Hematopoietic multipotent progenitor cell treated with erythropoietin and hydrocortisone succinate and interleukin-3 and kit ligand, for 8 days (in vitro differentiated cells): ENCODE measurements around the gene BLTP3A.
A peak's percentile ranks its signal among the peaks of the same experiment; 100 is the strongest.
"Not testable (repeated sequence)": the region's sequence is repeated elsewhere in the genome, so short reads cannot be mapped to it uniquely, and the experiment has no call there.

Experiments
- DNase-seq: peaks from one replicate; pipeline ENCODE4 v3.0.0-alpha.2; 2015

Gene BLTP3A

DNA sequence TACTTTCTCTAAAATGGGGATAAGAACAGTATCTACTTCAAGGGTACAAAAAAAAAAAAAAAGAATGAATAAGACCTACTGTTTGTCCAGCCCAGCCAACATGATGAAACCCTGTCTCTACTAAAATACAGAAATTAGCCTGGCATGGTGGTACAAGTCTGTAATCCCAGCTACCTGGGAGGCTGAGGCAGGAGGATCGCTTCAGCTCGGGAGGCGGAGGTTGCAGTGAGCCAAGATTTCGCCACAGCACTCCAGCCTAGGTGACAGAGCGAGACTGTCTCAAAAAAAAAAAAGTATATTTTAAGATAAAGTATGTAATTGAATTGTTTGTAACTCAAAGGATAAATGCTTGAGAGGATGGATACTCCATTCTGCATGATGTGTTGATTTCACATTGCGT, 2.0 kb downstream of the BLTP3A start:
- DNase-seq, result no peak

DNA sequence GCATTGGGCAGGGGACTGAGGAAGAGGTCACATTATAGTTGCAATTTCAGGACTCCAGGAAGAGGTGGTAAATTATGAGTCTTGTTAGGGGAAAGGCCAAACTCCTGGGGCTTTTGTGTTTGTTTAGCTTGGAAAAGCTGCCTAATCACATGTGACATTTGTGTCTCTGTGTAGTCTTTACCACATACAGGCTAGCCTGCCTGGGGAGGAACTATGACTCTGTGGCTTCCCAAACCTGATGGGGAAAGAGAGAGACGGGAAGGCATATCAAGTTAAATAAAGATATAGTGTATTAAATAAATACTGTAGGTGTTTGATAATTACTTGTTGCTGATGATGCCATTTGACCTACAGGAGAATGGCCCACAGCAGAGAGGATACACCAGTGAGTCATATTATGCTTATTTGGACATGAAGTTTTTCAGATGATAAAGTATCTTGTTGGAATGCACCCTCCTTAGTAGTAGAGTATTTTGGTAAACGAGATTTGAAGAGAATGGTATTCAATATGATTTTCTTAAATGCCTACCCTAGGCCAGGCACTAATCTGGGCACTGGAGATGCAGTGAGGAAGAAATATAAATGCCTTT, 4.0 kb downstream of the BLTP3A start:
- DNase-seq, result no peak

DNA sequence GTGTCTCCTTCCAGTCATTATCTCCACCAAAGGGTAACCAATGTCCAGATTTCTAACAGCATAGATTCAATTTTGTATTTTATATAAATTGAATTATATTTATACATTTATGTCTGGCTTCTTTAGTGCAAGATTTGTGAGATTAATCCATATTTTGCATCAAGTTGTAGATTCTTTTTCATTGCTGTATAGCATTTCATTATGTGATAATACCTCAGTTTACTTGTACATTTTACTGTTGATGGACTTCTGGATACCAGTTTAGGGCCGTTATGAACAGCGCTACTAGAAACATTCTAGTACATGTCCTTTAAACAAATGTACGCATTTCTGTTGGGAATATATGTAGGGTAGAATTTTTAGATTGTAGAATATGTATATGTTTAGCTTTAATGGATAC, 6.2 kb downstream of the BLTP3A start:
- no peak for DNase-seq

DNA sequence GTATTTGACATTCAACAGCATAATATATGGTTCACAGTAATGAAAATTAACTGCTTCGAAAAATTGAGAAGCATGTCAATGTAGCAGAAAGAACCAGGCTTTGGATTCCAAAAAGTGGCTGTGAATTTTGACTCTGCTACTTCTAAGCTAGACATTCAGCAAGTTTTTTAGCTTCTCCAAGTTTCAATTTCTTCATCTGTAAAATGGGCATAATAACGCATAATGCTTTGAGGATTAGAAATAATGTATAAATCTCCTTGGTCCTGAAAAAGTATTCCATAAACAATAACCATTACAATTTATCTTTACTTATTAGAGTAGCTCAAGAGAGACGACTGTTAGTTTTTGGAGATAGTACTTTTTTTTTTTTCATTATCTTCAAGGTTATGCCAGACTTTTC, 7.7 kb downstream of the BLTP3A start:
- DNase-seq, result no peak

DNA sequence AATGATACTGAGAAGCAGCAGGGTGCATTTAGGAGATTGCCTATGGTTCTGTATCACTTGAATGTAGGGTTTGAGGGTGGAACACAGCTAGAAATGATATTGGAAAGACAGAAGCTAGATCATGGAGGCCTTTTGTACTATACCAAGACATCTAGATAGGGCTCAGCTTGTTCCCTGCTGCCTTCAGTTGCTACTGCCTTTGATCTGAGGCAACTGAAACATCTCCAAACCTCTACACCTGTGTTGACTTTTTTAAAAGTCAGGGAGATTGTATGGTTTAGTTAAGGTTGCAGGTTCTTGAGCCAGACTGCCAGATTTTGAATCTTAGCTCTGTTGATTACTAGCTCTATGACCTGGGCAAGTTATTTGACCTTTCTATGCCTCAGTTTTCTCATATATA, 12.7 kb downstream of the BLTP3A start:
- no peak for DNase-seq

DNA sequence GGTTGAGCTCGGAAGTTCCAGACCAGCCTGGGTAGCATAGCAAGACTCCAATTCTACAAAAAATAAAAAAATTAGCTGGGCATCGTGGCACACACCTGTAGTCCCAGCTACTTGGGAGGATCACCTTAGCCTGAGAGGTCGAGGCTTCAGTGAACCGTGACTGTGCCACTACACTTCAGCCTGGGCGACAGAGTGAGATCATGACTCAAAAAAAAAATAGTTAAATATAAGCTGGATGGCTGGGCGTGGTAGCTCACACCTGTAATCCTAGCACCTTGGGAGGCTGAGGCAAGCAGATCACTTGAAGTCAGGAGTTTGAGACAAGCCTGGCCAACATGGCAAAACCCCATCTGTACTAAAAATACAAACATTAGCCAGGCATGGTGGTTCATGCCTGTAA, 13.2 kb downstream of the BLTP3A start:
- not testable (repeated sequence) for DNase-seq

DNA sequence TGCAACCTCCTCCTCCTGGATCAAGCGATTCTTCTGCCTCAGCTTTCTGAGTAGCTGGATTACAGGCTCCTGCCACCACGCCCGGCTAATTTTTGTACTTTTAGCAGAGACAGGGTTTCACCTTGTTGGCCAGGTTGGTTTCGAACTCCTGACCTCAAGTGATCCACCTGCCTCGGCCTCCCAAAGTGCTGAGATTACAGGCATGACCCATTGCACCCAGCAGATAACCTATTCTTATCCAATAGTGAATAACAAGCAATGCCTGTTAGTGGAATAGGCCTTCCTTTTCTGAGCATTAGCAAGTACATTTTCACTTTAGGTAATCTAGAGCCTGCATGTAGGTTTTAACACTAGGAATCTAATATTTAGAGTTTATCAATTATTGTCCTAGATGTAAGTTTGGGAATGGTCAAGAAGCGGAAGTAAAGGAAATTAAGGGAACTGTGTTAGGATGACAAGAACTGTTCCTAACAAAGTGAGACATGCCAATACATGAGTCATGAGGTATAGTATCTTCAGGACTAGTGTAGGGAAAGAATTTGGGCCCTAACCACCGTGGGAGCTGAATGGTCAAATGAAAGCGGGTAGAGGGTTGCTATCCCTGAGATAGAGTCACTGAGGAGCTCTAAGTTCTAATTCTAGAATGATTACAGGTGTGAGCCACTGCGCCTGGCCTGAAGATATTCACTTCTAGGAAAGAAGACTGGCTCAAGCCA, 15.0 kb downstream of the BLTP3A start:
- no peak for DNase-seq

DNA sequence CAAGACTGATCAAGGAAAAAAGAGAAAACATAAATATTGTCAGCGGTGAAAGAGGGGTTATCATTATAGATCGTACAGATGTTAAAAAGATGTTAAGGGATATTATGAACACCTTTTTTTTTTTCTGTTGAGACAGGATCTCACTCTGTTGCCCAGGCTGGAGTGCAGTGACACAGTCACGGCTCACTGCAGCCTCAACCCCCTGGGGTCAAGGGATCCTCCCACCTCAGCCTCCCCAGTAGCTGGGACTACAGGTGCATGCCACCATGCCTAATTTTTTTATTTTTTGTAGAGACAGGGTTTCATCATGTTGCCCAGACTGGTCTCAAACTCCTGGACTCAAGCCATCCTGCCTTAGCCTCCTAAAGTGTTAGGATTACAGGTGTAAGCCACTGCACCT, 16.6 kb downstream of the BLTP3A start:
- not testable (repeated sequence) for DNase-seq

DNA sequence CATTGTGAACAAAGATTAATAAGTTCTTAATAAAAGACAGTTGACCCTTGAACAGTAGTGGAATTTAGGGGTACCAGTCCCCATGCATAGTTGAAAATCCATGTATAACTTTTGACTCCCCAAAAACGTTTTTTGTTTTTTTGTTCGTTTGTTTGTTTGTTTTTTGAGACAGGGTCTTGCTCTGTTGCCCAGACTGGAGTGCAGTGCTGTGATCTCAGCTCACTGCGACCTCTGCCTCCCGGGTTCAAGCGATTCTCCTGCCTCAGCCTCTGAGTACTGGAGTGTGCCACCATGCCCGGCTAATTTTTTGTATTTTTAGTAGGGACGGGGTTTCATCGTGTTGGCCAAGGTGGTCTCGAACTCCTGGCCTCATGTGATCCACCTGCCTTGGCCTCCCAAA, 17.5 kb downstream of the BLTP3A start:
- DNase-seq, result not testable (repeated sequence)

DNA sequence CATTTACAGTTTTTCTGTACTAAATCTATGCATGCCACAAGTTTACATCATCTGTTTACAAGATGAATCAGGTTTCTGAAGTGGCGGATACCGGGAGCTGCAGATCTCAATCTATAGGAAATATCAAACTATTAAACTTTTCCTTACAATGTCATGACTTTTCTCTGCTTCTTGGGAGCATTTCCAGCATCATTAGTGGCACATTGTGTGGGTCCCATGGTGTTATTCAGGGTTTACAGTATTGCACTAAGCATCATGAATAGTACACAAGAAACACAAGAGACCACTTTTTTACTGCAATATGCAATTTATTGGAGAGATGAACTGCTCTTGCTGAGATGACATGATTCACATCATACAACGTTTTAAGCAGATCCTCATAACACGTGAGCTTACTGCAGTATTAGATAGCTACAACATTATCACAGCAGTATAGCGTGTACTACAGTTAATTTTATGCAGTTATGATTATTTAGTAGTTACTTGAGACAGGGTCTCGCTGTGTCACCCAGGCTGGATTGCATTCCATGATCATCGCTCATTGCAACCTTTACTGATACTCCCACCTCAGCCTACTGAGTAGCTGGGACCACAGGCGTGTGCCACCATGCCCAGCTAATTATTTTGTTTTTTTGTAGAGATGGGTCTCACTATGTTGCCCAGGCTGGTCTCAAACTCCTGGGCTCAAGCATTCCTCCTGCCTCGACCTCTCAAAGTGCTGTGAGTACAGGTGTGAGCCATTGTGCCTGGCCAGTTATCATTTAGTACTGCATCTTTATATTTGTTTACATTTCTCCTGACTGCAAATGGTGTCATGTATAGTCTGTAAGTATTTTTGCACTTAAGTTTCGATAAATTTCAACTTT, 18.4 kb downstream of the BLTP3A start:
- no peak for DNase-seq

DNA sequence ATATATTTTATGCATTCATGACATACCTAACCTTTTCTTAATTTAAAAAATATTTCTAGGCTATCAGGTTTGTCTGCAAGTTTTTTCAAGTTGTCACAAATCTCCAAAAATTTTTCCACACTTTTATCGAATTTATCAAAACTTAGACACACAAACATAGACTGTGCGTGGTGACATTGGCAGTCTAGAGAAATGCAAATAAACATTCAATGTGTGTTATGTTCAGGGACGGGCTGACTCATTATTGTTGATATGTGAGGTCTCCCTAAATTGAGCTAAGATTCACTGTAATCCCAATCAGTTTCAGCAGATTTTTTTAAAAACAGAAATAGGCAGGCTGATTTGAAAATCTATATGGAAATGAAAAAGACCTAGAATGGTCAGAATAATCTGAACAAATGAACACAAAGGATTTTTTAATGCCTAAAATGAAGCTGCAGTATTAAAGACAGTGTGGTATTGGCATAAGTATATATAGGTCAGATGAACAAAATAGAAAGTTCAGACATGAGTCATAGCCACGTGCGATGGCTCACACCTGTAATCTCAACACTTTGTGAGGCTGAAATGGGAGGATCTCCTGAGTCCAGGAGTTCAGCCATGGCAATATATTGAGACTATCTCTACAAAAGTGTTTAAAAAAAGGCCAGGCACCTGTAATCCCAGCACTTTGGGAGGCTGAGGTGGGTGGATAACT, 19.2 kb downstream of the BLTP3A start:
- no peak for DNase-seq

DNA sequence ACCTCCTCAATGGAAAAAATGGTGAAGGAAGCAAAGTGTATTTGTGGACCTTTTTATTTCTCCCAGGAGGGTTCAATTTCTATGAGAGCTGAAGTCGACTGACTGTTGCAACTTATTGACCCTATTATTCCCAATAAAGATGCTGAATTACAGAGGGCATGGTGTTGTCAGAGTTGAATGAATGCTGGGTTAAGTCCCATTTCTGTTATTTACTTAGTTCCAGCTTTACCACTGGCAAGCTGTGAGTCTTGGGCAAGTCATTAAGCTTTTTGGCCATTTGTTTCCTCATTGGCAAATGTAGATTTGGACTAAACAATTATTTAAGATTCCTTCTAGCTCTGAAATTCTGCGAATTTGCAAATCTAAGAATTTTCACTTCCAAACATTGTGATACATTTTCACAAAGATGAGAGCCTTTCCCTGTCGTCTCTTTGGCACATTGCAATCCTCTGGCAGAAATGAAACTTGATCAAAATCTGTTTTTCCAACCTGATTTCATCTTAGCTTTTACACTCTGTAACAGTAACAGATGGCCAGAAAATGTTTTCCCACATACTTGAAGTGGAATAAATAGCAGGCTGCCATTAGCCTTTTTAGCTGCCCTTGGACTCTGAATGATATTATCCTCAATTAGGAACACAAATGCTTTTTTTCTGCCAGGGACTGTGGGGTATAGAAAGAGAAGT, 21.3 kb downstream of the BLTP3A start:
- no peak for DNase-seq

DNA sequence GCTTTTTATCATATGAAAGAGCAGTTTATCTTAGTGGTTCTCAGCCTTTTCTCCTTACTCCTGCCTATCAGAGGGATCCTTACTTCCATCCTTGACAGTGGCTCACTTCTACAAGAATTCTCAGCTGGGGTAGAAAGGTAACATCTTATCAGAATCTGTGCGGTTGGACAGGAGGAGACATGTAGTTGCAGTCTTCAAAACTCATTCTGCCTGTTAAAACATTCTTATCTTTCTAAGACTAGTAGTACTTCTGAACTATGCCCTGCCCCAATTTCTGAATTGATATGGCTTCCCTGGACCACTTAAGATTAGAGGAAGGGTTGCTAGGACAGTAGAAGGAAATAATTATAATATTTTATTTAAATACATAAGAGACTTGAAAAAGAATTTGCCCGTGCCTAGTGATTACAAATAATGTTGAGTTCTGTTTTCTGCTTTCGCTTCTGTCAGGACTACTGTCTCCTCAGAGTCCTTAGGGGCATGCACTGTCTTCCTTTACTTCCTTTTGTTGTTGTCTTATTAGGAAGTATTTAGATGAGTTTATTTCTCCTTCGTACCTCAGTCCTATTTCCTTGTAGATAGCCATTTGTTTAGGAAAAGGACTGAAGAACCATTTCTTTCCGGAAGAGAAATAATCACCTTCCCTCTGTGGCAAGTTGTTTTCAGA, 24.9 kb downstream of the BLTP3A start:
- DNase-seq, result peak; percentile 80

DNA sequence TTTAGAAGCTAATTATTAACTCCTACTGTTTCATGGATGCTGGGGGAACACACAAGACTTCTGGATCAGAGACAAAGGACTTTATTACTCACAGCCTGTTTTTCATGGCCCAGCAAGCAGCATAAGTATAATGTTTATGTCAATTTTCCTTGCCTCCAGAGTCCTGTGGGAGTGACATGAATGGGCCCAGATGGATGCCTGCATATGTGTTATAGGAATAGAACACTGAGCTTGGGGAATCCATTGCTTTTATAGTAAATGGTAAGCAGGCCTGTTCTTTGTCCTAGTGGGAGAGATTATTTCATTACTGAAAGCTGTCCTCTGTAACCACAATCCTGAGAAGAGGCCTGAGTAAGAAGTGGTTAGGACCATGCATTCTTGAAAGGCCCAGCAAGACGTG, 25.6 kb downstream of the BLTP3A start:
- DNase-seq, result no peak

DNA sequence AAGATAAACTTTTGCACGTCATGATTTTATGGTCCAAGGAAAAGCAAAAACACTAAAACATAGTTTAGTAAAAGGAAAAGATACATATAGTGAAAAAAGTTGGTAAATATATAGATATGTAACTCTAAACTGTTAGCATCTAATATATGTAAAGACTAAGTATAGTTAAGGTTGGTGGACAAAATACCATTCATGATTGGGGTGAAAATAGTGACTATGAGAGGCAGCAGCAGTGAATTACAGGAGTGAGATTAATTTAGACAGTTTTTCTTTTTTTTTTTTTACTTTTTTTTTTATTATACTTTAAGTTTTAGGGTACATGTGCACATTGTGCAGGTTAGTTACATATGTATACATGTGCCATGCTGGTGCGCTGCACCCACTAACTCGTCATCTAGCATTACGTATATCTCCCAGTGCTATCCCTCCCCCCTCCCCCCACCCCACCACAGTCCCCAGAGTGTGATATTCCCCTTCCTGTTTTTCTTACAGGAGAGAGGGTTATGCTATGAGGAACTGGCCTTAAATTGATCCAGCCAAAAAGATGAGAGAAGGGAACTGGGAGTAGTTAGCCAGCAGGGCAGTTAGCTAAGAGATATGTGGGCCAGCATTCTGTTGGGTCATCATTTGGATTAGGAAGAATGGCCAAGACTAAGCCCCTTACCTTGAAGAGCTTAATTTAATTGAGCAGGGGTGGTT, 27.1 kb downstream of the BLTP3A start:
- DNase-seq, result not testable (repeated sequence)

DNA sequence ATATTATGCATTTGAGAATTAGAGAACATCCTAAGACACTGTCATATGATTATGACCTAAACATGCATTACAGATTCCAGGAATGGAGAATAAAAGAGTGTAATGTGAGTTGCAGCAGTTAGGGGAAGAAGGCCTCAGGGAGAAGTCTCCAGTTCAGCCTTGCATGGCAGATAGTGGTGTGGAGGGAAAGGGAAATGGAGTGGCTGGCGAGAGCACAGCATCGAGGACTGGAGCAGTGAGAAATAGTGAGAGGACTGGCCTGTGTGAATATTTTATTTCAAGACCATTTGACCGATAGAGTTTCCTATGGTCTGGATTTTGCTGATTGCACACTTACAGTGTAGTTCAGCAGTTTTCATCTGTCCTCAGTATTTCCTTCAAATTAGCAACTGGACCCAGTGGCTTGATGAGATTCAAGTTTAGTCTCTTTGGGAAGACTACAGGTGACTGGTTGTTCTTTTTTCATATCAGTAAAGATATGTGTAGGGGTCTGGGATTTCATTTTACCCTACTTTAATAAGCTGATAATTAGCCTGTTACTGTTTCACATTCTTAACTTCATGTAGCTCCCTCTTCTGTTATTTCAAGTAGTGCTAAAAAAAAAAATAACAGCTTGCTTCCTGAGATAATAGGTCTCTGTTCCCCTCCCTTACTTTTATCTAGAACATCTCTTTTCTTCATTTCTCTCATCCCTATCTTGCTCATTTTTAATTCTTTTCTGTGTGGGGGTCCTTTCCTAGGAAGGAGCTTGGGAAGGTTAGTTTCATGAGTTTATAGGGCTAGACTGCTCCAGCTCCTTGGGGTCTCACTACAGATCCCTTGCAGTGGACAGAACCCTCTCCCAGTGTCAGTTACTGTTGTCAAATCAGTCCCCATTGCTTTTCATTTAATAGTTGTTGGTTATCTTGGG, 27.9 kb downstream of the BLTP3A start:
- peak; percentile 66 for DNase-seq

DNA sequence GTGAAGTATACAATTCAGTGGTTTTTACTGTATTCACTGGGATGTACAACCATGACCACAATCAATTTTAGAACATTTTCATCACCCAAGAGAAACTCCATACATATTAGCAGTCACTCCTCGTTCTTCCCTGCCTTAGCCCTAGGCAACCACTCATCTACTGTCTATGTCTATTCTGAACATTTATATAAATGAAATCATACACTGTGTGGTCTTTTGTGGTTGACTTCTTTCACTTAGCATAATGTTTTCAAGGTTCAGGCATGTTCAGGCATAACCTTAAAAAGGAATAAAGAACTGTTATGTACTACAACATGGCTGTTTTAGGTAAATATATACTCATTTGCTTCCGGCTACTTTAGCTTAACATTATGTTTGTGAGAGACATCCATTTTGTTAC, 37.3 kb downstream of the BLTP3A start:
- DNase-seq, result no peak

DNA sequence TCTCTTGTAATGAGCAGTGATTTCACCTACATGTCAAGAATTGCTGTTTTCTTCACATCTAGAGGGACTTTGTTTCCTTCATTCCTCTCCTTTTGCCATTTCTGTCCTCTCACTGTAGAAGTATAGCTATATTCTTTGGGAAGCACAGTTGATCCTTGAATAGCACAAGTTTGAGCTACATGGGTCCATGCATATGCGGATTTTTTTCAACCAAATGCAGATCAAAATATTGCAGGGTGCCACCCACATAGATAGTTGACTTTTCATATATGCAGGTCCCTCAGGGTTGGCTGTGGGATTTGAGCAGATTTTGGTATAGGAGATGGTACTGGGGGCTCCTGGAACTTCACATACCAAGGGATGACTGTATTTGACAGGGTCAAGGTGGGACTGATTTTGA, 41.1 kb downstream of the BLTP3A start:
- no peak for DNase-seq

DNA sequence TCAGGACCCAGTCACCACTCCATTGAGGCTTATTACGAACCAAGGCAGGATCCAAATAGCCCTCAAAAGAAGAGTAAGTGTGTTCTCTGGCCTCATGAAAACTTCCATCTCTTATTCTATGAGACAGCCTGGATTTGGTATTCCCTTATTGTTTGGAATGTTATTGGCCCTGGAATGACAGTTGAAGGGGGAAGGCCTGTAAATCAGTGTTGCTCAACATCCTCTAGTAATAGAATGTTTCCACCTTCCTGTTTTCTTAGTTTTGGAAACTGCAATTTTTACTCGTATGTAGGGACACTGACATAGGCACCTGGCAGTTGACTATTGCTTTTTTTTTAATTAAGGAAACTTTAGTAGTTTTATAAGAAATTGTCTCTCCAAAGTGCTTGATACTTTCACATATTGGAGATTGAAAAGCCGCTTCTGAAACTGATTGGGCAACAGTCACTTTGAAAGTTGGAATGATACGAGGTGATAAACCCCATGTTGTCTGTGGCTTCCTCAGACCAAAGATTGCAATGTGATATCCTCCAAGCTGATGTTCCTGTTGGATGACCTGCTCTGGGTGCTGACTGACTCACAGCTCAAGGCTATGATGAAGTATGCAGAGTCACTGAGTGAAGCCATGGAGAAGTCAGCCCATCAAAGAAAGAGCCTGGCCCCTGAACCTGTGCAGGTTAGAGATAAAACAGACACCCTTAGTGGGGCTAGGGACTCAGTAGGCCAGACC, 43.1 kb downstream of the BLTP3A start:
- DNase-seq, result peak; percentile 26

DNA sequence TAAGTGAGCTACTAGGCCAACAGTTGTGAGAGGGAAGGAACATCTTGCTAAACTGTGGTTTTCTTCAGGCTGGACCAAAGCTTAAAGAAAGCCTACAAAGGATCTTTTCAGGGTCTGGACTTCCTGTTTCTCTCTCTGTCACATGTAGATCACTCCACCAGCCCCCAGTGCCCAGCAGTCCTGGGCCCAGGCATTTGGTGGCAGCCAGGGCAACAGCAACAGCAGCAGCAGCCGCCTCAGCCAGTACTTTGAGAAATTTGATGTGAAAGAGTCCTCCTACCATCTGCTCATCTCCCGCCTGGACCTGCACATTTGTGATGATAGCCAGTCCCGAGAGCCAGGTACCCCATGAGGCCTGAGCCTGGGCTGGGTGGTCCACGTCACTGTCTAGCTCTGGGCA, 44.1 kb downstream of the BLTP3A start:
- peak; percentile 11 for DNase-seq
